MG63 (cell line): ENCODE measurements around the gene HBM. TPM values are rescaled to one million over a fixed set of nuclear protein-coding genes. Genes with fewer than 3 reads are reported as not detected.
A peak's percentile ranks its signal among the peaks of the same experiment; 100 is the strongest.
"Not testable (repeated sequence)": the region's sequence is repeated elsewhere in the genome, so short reads cannot be mapped to it uniquely, and the experiment has no call there.

Experiments used
- DNase-seq: peaks from one replicate; pipeline ENCODE4 v3.0.0-alpha.2; 2020
- H3K27me3 ChIP-seq: fragments of 250-450 bp; sonication (Bioruptor Pico); 2 replicates; pipeline ENCODE4 v1.5.1; 2020; ENCODE audit warnings: mild to moderate bottlenecking, moderate library complexity
- H3K36me3 ChIP-seq: fragments of 250-450 bp; sonication (Bioruptor Pico); 2 replicates; pipeline ENCODE4 v1.5.1; 2020; ENCODE audit warnings: mild to moderate bottlenecking, moderate library complexity
- H3K4me3 ChIP-seq: fragments of 250-450 bp; sonication (Bioruptor Pico); 2 replicates; pipeline ENCODE4 v1.5.1; 2020; ENCODE audit warnings: mild to moderate bottlenecking, moderate library complexity
- H3K9me3 ChIP-seq: fragments of 250-450 bp; sonication (Bioruptor Pico); 2 replicates; pipeline ENCODE4 v1.5.1; 2020; ENCODE audit warnings: mild to moderate bottlenecking, moderate library complexity
- total RNA-seq: library from RNA; depleted of rRNA; stranded (reverse); fragments of >200 nt; shearing (Covaris generic); gene quantifications from 2 replicates; pipeline ENCODE4 v1.2.3, GENCODE V29; 2014; ENCODE audit warnings: low replicate concordance; rRNA removed

The HBM gene
- total RNA-seq, 1 experiment from 2014 or later, result not detected

DNA sequence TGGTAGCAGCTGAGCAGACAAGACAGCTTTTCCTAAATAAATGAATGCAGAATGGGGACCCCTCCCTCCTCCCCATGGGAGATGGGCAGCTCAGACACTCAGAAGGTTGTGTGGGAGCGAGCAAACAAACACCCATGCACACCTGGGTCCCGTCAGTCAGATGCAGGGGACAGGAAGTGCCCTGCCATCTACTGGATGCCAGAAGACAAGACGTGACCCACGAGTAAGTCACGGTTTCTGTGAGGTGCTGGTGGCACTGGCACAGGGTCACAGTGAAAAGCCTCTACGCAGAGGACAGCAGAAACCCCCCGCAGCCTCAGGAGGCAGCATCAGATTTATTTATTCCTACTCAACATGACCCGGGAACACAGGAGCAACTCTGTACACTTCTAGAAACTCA lies 22.9 kb downstream of the HBM start:
- Histone ChIP-seq H3K4me3 (no peak overlapping the region), H3K27me3 (no peaks in the 10 kb centered on the region), H3K9me3 (no peaks in the 10 kb centered on the region), H3K36me3 (peaks cover 66% of the 10 kb centered on the region)
- no peak for DNase-seq

- H3K27me3 ChIP-seq, result no peaks in the 10 kb centered on the region
- DNase-seq, result no peak
- no peak overlapping the region for H3K4me3 ChIP-seq
- no peaks in the 10 kb centered on the region for H3K9me3 ChIP-seq
- H3K36me3 ChIP-seq, result peaks cover 68% of the 10 kb centered on the region
These were observed 23.9 kb downstream of the HBM start for GRCh38 chr16:189604-190186.

GRCh38 chr16:191831-192230 lies 26.1 kb downstream of the HBM start:
- H3K4me3 ChIP-seq, result no peak overlapping the region
- no peaks in the 10 kb centered on the region for H3K27me3 ChIP-seq
- H3K9me3 ChIP-seq, result no peaks in the 10 kb centered on the region
- peaks cover 85% of the 10 kb centered on the region for H3K36me3 ChIP-seq
- no peak for DNase-seq

DNA sequence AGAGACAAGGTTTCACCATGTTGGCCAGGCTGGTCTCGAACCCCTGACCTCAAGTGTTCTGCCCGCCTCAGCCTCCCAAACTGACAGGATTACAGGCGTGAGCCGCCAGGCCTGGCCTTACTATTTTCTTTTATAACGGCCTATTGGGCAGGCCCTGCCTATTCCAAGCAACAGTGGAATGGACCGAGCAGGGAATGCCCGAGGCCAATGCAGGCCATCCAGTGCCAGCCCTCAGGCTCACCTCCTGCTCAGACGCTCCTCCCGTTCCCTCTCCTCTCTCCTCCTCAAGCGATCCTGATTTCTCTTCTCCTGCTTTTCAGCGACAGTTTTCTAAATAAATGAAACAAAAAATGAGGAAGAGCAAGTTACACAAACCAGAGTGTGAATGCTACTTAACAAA lies 26.9 kb downstream of the HBM start:
- DNase-seq, result no peak
- no peaks in the 10 kb centered on the region for H3K27me3 ChIP-seq
- H3K4me3 ChIP-seq, result no peak overlapping the region
- H3K36me3 ChIP-seq, result peaks cover 88% of the 10 kb centered on the region
- no peaks in the 10 kb centered on the region for H3K9me3 ChIP-seq

DNA sequence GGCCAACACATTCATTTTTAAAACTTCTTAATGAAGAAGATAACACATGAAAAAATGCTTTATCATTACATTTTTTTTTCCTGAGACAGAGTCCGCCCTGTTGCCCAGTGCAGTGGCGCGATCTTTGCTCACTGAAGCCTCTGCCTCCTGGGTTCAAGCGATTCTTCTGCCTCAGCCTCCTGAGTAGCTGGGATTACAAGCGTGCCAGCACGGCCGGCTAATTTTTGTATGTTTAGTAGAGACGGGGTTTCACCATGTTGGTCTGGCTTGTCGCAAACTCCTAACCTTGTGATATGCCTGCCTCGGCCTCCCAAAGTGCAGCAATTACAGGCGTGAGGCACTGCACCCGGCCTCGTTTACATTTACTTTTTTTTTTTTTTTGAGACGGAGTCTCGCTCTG lies 27.7 kb downstream of the HBM start:
- Histone ChIP-seq H3K4me3 (no peak overlapping the region), H3K9me3 (no peaks in the 10 kb centered on the region)

DNA sequence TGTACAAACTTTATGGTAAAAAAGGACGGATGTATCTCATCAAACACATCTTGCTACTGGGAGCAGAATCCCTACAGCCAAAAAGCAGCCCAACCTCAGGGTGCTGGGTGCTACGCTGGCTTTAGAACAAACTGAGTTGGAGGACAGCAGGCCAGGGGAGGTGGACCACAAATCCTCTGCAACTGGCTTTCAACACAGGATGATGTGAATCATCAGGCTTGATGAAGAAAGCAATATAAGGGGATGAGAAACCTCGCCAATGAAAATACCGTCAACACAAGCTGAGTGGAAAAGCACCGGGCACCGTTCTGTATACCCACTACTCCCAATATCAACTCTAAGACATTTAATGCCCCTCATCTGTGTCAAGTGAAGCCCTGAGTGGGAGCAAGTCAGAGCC lies 28.7 kb downstream of the HBM start:
- no peak overlapping the region for H3K4me3 ChIP-seq
- H3K36me3 ChIP-seq, result peaks cover 89% of the 10 kb centered on the region
- H3K27me3 ChIP-seq, result no peaks in the 10 kb centered on the region
- no peaks in the 10 kb centered on the region for H3K9me3 ChIP-seq
- no peak for DNase-seq

More for the DNA sequence above, 27.7 kb downstream of the HBM start:
- Histone ChIP-seq H3K36me3 (peaks cover 89% of the 10 kb centered on the region), H3K27me3 (no peaks in the 10 kb centered on the region)
- no peak for DNase-seq

- H3K36me3 ChIP-seq, result peaks cover 80% of the 10 kb centered on the region
- peak; percentile 30 for DNase-seq
These were observed 34.6 kb downstream of the HBM start for GRCh38 chr16:200388-200787.

DNA sequence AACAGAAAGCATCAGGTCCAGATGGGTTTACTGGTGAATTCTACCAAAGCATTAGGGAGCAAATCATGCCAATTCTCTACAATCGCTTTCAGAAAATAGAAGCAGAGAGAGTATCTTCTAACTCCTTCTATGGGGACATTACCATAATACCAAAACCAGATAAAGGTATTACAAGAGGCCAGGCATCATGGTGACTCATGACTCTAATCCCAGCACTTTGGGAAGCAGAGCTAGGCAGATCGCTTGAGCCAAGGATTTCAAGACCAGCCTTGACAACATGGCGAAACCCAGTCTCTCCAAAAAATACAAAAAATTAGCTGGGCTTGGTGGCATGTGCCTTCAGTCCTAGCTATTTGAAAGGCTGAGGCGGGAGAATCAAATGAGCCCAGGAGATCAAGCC lies 37.5 kb downstream of the HBM start:
- H3K27me3 ChIP-seq, result no peaks in the 10 kb centered on the region
- H3K9me3 ChIP-seq, result no peaks in the 10 kb centered on the region
- H3K36me3 ChIP-seq, result peaks cover 82% of the 10 kb centered on the region
- peak; percentile 23 for DNase-seq
- H3K4me3 ChIP-seq, result no peak overlapping the region

More at GRCh38 chr16:200388-200787, 34.6 kb downstream of the HBM start:
- no peaks in the 10 kb centered on the region for H3K9me3 ChIP-seq
- no peak overlapping the region for H3K4me3 ChIP-seq
- no peaks in the 10 kb centered on the region for H3K27me3 ChIP-seq

- not testable (repeated sequence) for H3K9me3 ChIP-seq, H3K27me3 ChIP-seq, DNase-seq, H3K4me3 ChIP-seq
- H3K36me3 ChIP-seq, result peaks cover 81% of the 10 kb centered on the region
These were observed 38.3 kb downstream of the HBM start for GRCh38 chr16:204046-204445.

DNA sequence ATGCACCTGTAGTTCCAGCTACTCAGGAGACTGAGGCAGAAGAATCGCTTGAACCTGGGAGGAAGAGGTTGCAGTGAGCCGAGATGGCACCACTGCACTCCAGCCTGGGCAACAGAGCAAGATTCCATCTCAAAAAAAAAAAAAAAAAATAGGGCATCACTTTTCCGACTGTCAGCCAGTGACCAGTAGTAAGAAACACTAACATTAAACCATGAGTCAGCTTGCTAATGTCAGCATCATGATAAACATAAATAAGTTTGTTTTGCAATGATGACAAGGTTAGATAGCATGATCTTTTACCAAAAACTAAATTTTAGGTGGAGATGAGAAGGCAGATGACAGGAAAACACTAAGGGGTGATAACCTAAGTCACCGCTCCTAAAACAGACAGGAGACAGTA lies 43.6 kb downstream of the HBM start:
- H3K36me3 ChIP-seq, result peaks cover 83% of the 10 kb centered on the region
- not testable (repeated sequence) for H3K27me3 ChIP-seq, H3K9me3 ChIP-seq, DNase-seq, H3K4me3 ChIP-seq

DNA sequence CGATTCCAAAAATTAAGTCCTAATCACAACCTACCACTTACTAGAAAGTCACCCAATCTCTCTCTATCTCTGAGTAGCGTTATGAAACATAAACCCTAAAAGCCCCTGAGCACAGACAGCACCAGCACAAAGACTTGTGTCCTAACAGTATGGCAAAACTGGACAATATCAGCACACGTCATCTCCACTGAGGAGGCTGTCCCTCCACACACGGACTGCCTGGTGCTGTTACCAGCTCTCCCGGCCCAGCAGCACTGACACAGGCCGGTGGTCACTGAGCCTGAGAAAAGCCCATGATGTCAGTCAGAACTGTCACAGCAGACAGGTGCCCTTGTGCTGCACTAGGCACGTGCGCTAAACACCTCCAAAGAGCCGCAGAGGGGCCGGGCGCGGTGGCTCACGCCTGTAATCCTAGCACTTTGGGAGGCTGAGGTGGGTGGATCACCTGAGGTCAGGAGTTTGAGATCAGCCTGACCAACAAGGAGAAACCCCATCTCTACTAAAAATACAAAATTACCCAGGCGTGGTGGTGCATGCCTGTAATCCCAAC lies 45.9 kb downstream of the HBM start:
- DNase-seq, H3K4me3 ChIP-seq, H3K27me3 ChIP-seq, H3K9me3 ChIP-seq: not testable (repeated sequence)
- H3K36me3 ChIP-seq, result peaks cover 77% of the 10 kb centered on the region

GRCh38 chr16:212999-213398 lies 47.2 kb downstream of the HBM start:
- Histone ChIP-seq H3K4me3 (no peak overlapping the region), H3K27me3 (no peaks in the 10 kb centered on the region), H3K9me3 (no peaks in the 10 kb centered on the region), H3K36me3 (peaks cover 77% of the 10 kb centered on the region)
- no peak for DNase-seq

Other genes starting within 250 kb of the HBM start
- 16.4 and 25.5 TPM in 2 replicates for gene POLR3K, start 112.4 kb upstream of the HBM start, total RNA-seq
- 33.1 and 87.8 TPM in 2 replicates for gene SNRNP25, start 112.2 kb upstream of the HBM start, total RNA-seq
- gene RHBDF1, start 93.3 kb upstream of the HBM start, total RNA-seq, result 4.2 and 12.0 TPM in 2 replicates
- 126 and 258 TPM in 2 replicates for gene MPG, start 87.8 kb upstream of the HBM start, total RNA-seq
- 9.6 and 18.2 TPM in 2 replicates for gene NPRL3, start 27.3 kb upstream of the HBM start, total RNA-seq
- not detected in 2 replicates for gene HBZ, start 13.3 kb upstream of the HBM start, total RNA-seq
- not detected in 2 replicates for gene HBA2, start 6.9 kb downstream of the HBM start, total RNA-seq
- gene HBA1, start 10.7 kb downstream of the HBM start, total RNA-seq, result not detected in 2 replicates
- gene HBQ1, start 14.5 kb downstream of the HBM start, total RNA-seq, result not detected in 2 replicates
- gene LUC7L, start 63.5 kb downstream of the HBM start, total RNA-seq, result 45.1 and 58.4 TPM in 2 replicates
- 65.6 and 106 TPM in 2 replicates for gene FAM234A, start 68.8 kb downstream of the HBM start, total RNA-seq
- not detected in 2 replicates for gene RGS11, start 110.0 kb downstream of the HBM start, total RNA-seq
- gene ARHGDIG, start 114.6 kb downstream of the HBM start, total RNA-seq, result 5.9 TPM in 1 of 2 replicates, not detected in the other
- gene PDIA2, start 117.2 kb downstream of the HBM start, total RNA-seq, result 3.1 TPM in 1 of 2 replicates, not detected in the other
- gene AXIN1, start 186.7 kb downstream of the HBM start, total RNA-seq, result 46.9 and 48.3 TPM in 2 replicates
- 172 and 192 TPM in 2 replicates for gene MRPL28, start 204.6 kb downstream of the HBM start, total RNA-seq
- gene PGAP6, start 216.0 kb downstream of the HBM start, total RNA-seq, result 34.2 and 35.5 TPM in 2 replicates
- gene NME4, start 231.2 kb downstream of the HBM start, total RNA-seq, result 188 and 350 TPM in 2 replicates
- 31.6 and 37.1 TPM in 2 replicates for gene DECR2, start 235.9 kb downstream of the HBM start, total RNA-seq